B cell (primary cell): ENCODE measurements around the gene PNLIPRP2. TPM values are rescaled to one million over a fixed set of nuclear protein-coding genes. Genes with fewer than 3 reads are reported as not detected.

Experiments
- ATAC-seq: fragments of 200-7000 bp; cut with Tn5 transposase; one replicate; pipeline ENCODE4 v1.10.0; 2021; ENCODE audit warnings: low read depth, mild to moderate bottlenecking, moderate number of reproducible peaks, moderate library complexity
- CTCF ChIA-PET: fragments of 350-600 bp; sonication (Branson Sonifier 250); formaldehyde crosslinking; loops from one replicate; lab custom pipeline; 2021; ENCODE audit warnings: antibody characterized with exemption, inconsistent platforms; lab: Charles Lee
- POLR2A ChIA-PET: fragments of 350-600 bp; sonication (Branson Sonifier 250); formaldehyde crosslinking; loops from one replicate; lab custom pipeline; 2021; ENCODE audit warnings: antibody characterized with exemption; lab: Charles Lee
- DNase-seq: peaks from one replicate; pipeline ENCODE4 v3.0.0; 2013
- H2AFZ ChIP-seq: 2 replicates; pipeline ENCODE4 v1.6.1; 2012; ENCODE audit warnings: mild to moderate bottlenecking, low read depth, low read length; ENCODE audit not compliant: insufficient read depth, poor library complexity, severe bottlenecking
- H3K27ac ChIP-seq, 2 donors: 1 replicate in 1 of 2; 2 replicates in 1 of 2; pipeline ENCODE4 v1.5.1; 2012 to 2013; ENCODE audit warnings: low read length in 2 of 2, mild to moderate bottlenecking in 2 of 2, moderate library complexity in 1 of 2
- H3K27me3 ChIP-seq, 4 experiments: fragments of 200-600 bp in 1 of 4; sonication (generic) in 1 of 4; replicated peaks in 1 of 4; 1 replicate in 2 of 4; 2 replicates in 2 of 4; pipeline versions ENCODE4 v1.6.1 to v1.7.0; 2013 to 2016; ENCODE audit warnings: low read length in 3 of 4, mild to moderate bottlenecking in 2 of 4, mixed read lengths in 1 of 4, moderate library complexity in 1 of 4; ENCODE audit not compliant: insufficient read depth in 4 of 4, control insufficient read depth in 3 of 4; ENCODE audit errors: control extremely low read depth in 1 of 4
- H3K36me3 ChIP-seq, 2 experiments: replicated peaks in 1 of 2; 1 replicate in 1 of 2; 2 replicates in 1 of 2; pipeline versions ENCODE4 v1.6.1 to v1.7.1; 2013; ENCODE audit warnings: low read length in 1 of 2; ENCODE audit not compliant: insufficient read depth in 2 of 2, control insufficient read depth in 1 of 2; ENCODE audit errors: control extremely low read depth in 1 of 2, extremely low read depth in 1 of 2
- H3K4me1 ChIP-seq, 2 donors: fragments of 200-600 bp in 1 of 2; sonication (generic) in 1 of 2; 1 replicate in 1 of 2; 2 replicates in 1 of 2; pipeline versions ENCODE4 v1.5.1 to v1.6.1; 2013 to 2017; ENCODE audit warnings: low read length in 2 of 2; ENCODE audit not compliant: control insufficient read depth in 2 of 2, insufficient read depth in 2 of 2
- H3K4me2 ChIP-seq: replicated peaks from 2 replicates; pipeline ENCODE3; 2012; ENCODE audit warnings: mild to moderate bottlenecking, low read depth, low read length; ENCODE audit not compliant: poor library complexity, severe bottlenecking
- H3K4me3 ChIP-seq, 5 experiments: fragments of 200-600 bp in 1 of 5; sonication (generic) in 1 of 5; 1 replicate in 3 of 5; 2 replicates in 2 of 5; pipeline versions ENCODE4 v1.5.1 to v1.7.0; 2011 to 2016; ENCODE audit warnings: low read length in 4 of 5, mild to moderate bottlenecking in 4 of 5, low read depth in 2 of 5, control low read depth in 1 of 5, moderate library complexity in 1 of 5; ENCODE audit not compliant: insufficient read depth in 1 of 5; ENCODE audit errors: control extremely low read depth in 1 of 5, extremely low read depth in 1 of 5
- H3K79me2 ChIP-seq: fragments of 200-600 bp; sonication (generic); one replicate; pipeline ENCODE4 v1.6.0; 2016; ENCODE audit warnings: low read length; ENCODE audit not compliant: control insufficient read depth, insufficient read depth
- H3K9ac ChIP-seq: fragments of 200-600 bp; sonication (generic); 2 replicates; pipeline ENCODE4 v1.6.1; 2017; ENCODE audit warnings: mild to moderate bottlenecking, low read length, moderate library complexity
- H3K9me3 ChIP-seq, 3 donors: one replicate each; pipeline versions ENCODE4 v1.6.1 to v1.7.1; 2013; ENCODE audit warnings: low read length in 2 of 3; ENCODE audit not compliant: control insufficient read depth in 2 of 3, insufficient read depth in 1 of 3; ENCODE audit errors: control extremely low read depth in 1 of 3
- H4K20me1 ChIP-seq: 2 replicates; pipeline ENCODE4 v1.6.0; 2012; ENCODE audit warnings: mild to moderate bottlenecking, low read length; ENCODE audit not compliant: insufficient read depth, control insufficient read depth, poor library complexity, severe bottlenecking
- H3K27ac Mint-ChIP-seq: one replicate; pipeline ENCODE4 v1.8.0; 2021; ENCODE audit warnings: mixed read lengths
- H3K27me3 Mint-ChIP-seq: one replicate; pipeline ENCODE4 v1.8.0; 2021; ENCODE audit warnings: mixed read lengths
- H3K4me1 Mint-ChIP-seq: one replicate; pipeline ENCODE4 v1.8.0; 2021; ENCODE audit warnings: mixed read lengths
- H3K4me3 Mint-ChIP-seq: one replicate; pipeline ENCODE4 v1.8.0; 2021; ENCODE audit warnings: mixed read lengths
- H3K9me3 Mint-ChIP-seq: one replicate; pipeline ENCODE4 v1.8.0; 2022; ENCODE audit warnings: mixed read lengths; ENCODE audit not compliant: insufficient read depth
- CTCF ChIP-seq: fragments of 200-600 bp; IDR thresholded peaks from one replicate; pipeline ENCODE4 v1.8.0; 2022; ENCODE audit warnings: antibody characterized with exemption, mild to moderate bottlenecking
- EZH2 ChIP-seq: IDR thresholded peaks from 2 replicates; pipeline ENCODE4 v1.6.1; 2012; ENCODE audit warnings: borderline replicate concordance, low read depth, mild to moderate bottlenecking, moderate library complexity, low read length; ENCODE audit not compliant: insufficient read depth, poor library complexity, severe bottlenecking
- WGBS: methylation state at CpG from one replicate; pipeline ENCODE4 v1.1.5; 2013; ENCODE audit warnings: missing lambda C conversion rate; ENCODE audit not compliant: insufficient coverage; 5-methylcytosine and 5-hydroxymethylcytosine counted together
- intact Hi-C: fragments of 100-400 bp; cut with micrococcal nuclease; formaldehyde crosslinking; loops from one replicate; pipeline ENCODE4 v1.10.0; 2022
- polyA plus RNA-seq: library from polyadenylated mRNA; depleted of rRNA; stranded (reverse); fragments of >200 nt; gene quantifications from 2 replicates; pipeline ENCODE4 v1.2.3, GENCODE V29; 2012
- total RNA-seq, 2 donors: library from RNA; stranded (reverse); fragments of 120-200 nt in 1 of 2; gene quantifications; 1 replicate in 1 of 2; 2 replicates in 1 of 2; pipeline versions ENCODE4 v1.2.3 to v1.2.4, GENCODE V29; 2013 to 2022

PNLIPRP2 gene
- total and polyA plus RNA-seq, 2 donors (not counting 1 experiment from before 2014, with no cell fraction given): not detected

- no peak for ATAC-seq
- Histone ChIP-seq H3K4me3 (no peak within 1 kb of the TSS), H3K36me3 (no peaks in the 10 kb centered on the region), H3K79me2 (no peaks in the 10 kb centered on the region), H3K27ac (no peak within 1 kb of the TSS), H3K4me2 (no peak within 1 kb of the TSS), H3K9ac (no peak within 1 kb of the TSS), H4K20me1 (no peaks in the 10 kb centered on the region), H3K27me3 (no peaks in the 10 kb centered on the region), H2AFZ (no peak within 1 kb of the TSS), H3K9me3 (peaks cover 0 to 3% (median 0%) of the 10 kb centered on the region in 3 donors), H3K4me1 (no peaks in the 10 kb centered on the region)
- no peaks in the 10 kb centered on the region for H3K4me1 Mint-ChIP-seq
- TF ChIP-seq EZH2 (no peak), CTCF (no peak)
- no peak within 1 kb of the TSS for H3K4me3 Mint-ChIP-seq
- intact Hi-C loops: no loop called here
- no peak within 1 kb of the TSS for H3K27ac Mint-ChIP-seq
- no peaks in the 10 kb centered on the region for H3K27me3 Mint-ChIP-seq
- DNase-seq: no peak
- no peaks in the 10 kb centered on the region for H3K9me3 Mint-ChIP-seq
- CTCF ChIA-PET: no interaction called here
- POLR2A ChIA-PET: no interaction called here
- WGBS: 72% methylated on average over 7 of the region's 9 CpGs
These were observed 29.9 kb upstream of the PNLIPRP2 start, which contains the start of gene PNLIPRP1 for GRCh38 chr10:116590590-116591444. PNLIPRP1 (plus strand) TSS chr10:116590959; CDS start chr10:116591130, 171 bp downstream.

- Histone ChIP-seq H2AFZ (no peak overlapping the region), H3K4me3 (no peak overlapping the region), H3K79me2 (no peaks in the 10 kb centered on the region), H3K27ac (no peak overlapping the region), H3K27me3 (no peaks in the 10 kb centered on the region), H4K20me1 (no peaks in the 10 kb centered on the region), H3K4me1 (no peaks in the 10 kb centered on the region), H3K9me3 (peaks cover 0 to 3% (median 0%) of the 10 kb centered on the region in 3 donors), H3K4me2 (no peak overlapping the region), H3K9ac (no peak overlapping the region), H3K36me3 (no peaks in the 10 kb centered on the region)
- CTCF ChIA-PET: no interaction called here
- intact Hi-C loops: no loop called here
- Mint-ChIP-seq H3K4me3 (no peak overlapping the region), H3K9me3 (no peaks in the 10 kb centered on the region), H3K27ac (no peak overlapping the region), H3K4me1 (no peaks in the 10 kb centered on the region), H3K27me3 (no peaks in the 10 kb centered on the region)
- POLR2A ChIA-PET: no interaction called here
- ATAC-seq: no peak
- 90% methylated on average over 5 of the region's 5 CpGs for WGBS
- no peak for TF ChIP-seq CTCF
- no peak for TF ChIP-seq EZH2
- DNase-seq: no peak
These were observed 27.5 kb upstream of the PNLIPRP2 start for GRCh38 chr10:116593139-116593740.
